Measurements from ENCODE around the gene S100Z.

DNA sequence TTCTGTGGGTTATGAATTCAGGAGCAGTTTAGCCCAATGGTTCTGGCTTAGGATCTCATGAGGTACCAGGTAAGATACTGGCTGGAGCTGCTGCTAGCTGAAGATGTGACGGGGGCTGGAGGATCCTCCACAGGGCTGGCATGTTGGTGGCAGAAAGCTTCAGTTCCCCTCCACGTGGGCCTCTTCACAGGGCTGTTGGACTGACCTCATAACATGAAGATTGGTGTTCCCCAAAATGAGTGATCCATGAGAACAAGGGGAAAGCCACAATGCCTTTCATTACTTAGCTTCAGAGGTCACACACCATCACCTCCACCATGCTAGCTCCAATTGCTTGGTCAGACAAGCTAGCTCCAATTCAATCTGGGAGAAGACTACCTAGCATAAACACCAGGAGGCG, 8.5 kb upstream of the S100Z start:
- TF ChIP-seq, protein P1, sequence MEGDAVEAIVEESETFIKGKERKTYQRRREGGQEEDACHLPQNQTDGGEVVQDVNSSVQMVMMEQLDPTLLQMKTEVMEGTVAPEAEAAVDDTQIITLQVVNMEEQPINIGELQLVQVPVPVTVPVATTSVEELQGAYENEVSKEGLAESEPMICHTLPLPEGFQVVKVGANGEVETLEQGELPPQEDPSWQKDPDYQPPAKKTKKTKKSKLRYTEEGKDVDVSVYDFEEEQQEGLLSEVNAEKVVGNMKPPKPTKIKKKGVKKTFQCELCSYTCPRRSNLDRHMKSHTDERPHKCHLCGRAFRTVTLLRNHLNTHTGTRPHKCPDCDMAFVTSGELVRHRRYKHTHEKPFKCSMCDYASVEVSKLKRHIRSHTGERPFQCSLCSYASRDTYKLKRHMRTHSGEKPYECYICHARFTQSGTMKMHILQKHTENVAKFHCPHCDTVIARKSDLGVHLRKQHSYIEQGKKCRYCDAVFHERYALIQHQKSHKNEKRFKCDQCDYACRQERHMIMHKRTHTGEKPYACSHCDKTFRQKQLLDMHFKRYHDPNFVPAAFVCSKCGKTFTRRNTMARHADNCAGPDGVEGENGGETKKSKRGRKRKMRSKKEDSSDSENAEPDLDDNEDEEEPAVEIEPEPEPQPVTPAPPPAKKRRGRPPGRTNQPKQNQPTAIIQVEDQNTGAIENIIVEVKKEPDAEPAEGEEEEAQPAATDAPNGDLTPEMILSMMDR (IDR thresholded peaks at IDR 0.05): no peak
- no peak for TF ChIP-seq POLR2A (IDR thresholded peaks at IDR 0.05)
